ENCODE results near the gene FYN.

The FYN gene

GRCh38 chr6:111838749-111839484 is 34.3 kb downstream of the FYN start:
- no peak for TF ChIP-seq EP300 (IDR thresholded peaks at IDR 0.05; ENCODE audit: borderline replicate concordance)
- no peak for TF ChIP-seq USF1 (IDR thresholded peaks at IDR 0.05)
- no peak for TF ChIP-seq EGR1 (IDR thresholded peaks at IDR 0.05)
- TF ChIP-seq TEAD4 (IDR thresholded peaks at IDR 0.05): no peak
- no peak for TF ChIP-seq RAD21 (IDR thresholded peaks at IDR 0.05; ENCODE audit: low read depth)
- TF ChIP-seq TAF1 (IDR thresholded peaks at IDR 0.05; ENCODE audit: low read depth): no peak
- no peak for TF ChIP-seq CEBPB (IDR thresholded peaks at IDR 0.05)
- TF ChIP-seq CREB1 (IDR thresholded peaks at IDR 0.05; ENCODE audit: low read depth): no peak
- TF ChIP-seq REST (IDR thresholded peaks at IDR 0.05; ENCODE audit: low read depth): no peak

GRCh38 chr6:111837641-111838500 is 35.4 kb downstream of the FYN start:
- TF ChIP-seq USF1 (IDR thresholded peaks at IDR 0.05): no peak
- no peak for TF ChIP-seq EP300 (IDR thresholded peaks at IDR 0.05; ENCODE audit: borderline replicate concordance)
- no peak for TF ChIP-seq CEBPB (IDR thresholded peaks at IDR 0.05)

- no peak for TF ChIP-seq TEAD4 (IDR thresholded peaks at IDR 0.05)
- TF ChIP-seq FOXM1 (IDR thresholded peaks at IDR 0.05; ENCODE audit: borderline replicate concordance, low read depth): no peak
- no peak for TF ChIP-seq EP300 (IDR thresholded peaks at IDR 0.05; ENCODE audit: borderline replicate concordance)
- TF ChIP-seq USF1 (IDR thresholded peaks at IDR 0.05): no peak
- TF ChIP-seq RAD21 (IDR thresholded peaks at IDR 0.05; ENCODE audit: low read depth): no peak
- TF ChIP-seq ZBTB7A (IDR thresholded peaks at IDR 0.05; ENCODE audit: low read depth): no peak
- TF ChIP-seq, protein P1, sequence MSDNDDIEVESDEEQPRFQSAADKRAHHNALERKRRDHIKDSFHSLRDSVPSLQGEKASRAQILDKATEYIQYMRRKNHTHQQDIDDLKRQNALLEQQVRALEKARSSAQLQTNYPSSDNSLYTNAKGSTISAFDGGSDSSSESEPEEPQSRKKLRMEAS (IDR thresholded peaks at IDR 0.05): no peak
These were observed 36.2 kb downstream of the FYN start for GRCh38 chr6:111837007-111837406.

DNA sequence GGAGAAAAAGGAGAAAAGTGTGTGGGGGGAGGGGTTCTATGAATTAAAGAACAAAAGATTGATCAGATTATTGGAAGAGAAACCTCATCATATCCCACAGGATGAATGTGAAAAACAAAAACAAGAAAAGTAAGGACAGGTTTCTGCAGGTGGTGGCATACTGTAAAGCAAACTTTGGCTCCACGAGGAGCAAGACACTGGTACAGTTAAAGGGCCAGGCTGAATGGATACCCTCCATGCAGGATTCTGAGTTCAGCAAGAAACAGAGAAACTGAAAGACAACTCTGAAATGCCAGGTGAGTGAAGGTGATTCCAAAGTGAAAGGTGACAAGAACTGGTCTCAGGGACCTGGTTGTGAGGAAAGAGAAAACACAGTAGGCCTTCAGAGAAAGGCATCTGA is 37.4 kb downstream of the FYN start:
- TF ChIP-seq ZBTB7A (IDR thresholded peaks at IDR 0.05; ENCODE audit: low read depth) (no peak), FOXM1 (IDR thresholded peaks at IDR 0.05; ENCODE audit: borderline replicate concordance, low read depth) (no peak), CEBPB (IDR thresholded peaks at IDR 0.05) (no peak), USF1 (IDR thresholded peaks at IDR 0.05) (no peak)

DNA sequence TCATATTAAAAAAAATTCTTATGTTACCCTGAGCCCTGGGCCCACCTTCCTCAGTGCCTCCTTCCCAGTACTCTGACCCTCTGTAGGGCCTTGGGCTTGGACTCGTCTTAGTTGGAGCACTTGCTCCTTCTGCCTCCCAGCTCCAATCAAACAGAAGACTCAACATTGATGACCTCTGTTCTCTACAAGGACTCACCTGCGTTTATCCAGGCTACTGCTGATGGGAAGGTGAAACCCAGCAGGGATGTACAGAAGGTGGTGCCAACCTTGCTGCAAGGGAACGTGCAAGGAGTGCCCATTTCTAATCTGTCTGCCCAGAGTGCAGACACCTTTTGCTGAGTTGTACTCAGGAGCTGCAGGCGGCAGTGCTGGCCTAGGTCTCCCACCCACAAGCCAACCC is 38.9 kb downstream of the FYN start:
- TF ChIP-seq ZBTB7A (IDR thresholded peaks at IDR 0.05; ENCODE audit: low read depth) (no peak), FOXM1 (IDR thresholded peaks at IDR 0.05; ENCODE audit: borderline replicate concordance, low read depth) (no peak), REST (IDR thresholded peaks at IDR 0.05; ENCODE audit: low read depth) (no peak), TEAD4 (IDR thresholded peaks at IDR 0.05) (no peak), EP300 (IDR thresholded peaks at IDR 0.05; ENCODE audit: borderline replicate concordance) (no peak), YY1 (IDR thresholded peaks at IDR 0.05; ENCODE audit: low read depth) (no peak), RAD21 (IDR thresholded peaks at IDR 0.05; ENCODE audit: low read depth) (no peak), TAF1 (IDR thresholded peaks at IDR 0.05; ENCODE audit: low read depth) (no peak), TCF12 (IDR thresholded peaks at IDR 0.05; ENCODE audit: low read depth) (no peak), CEBPB (IDR thresholded peaks at IDR 0.05) (no peak), USF1 (IDR thresholded peaks at IDR 0.05) (no peak), CREB1 (IDR thresholded peaks at IDR 0.05; ENCODE audit: low read depth) (no peak), NFIC (IDR thresholded peaks at IDR 0.05) (no peak), EGR1 (IDR thresholded peaks at IDR 0.05) (no peak)
- TF ChIP-seq, protein P1 (IDR thresholded peaks at IDR 0.05): no peak

All from Ishikawa (cell line).